K562 (cell line): ENCODE results near the gene ATOH8. TPM values are rescaled to one million over a fixed set of nuclear protein-coding genes. Genes with fewer than 3 reads are reported as not detected.
A peak's percentile ranks its signal among the peaks of the same experiment; 100 is the strongest.

Experiments
- ARID2 ChIP-seq: fragments of 450-650 bp; IDR thresholded peaks from 2 replicates; pipeline ENCODE4 v1.6.1; 2017; ENCODE audit warnings: antibody characterized with exemption, mild to moderate bottlenecking
- CC2D1A ChIP-seq: fragments of 450-650 bp; IDR thresholded peaks from 2 replicates; pipeline ENCODE4 v1.6.1; 2017; ENCODE audit warnings: mild to moderate bottlenecking
- DEAF1 ChIP-seq: fragments of 450-650 bp; formaldehyde crosslinking; IDR thresholded peaks from 2 replicates; pipeline ENCODE4 v1.4.0; 2020; ENCODE audit warnings: mild to moderate bottlenecking, moderate library complexity
- GTF2E2 ChIP-seq: fragments of 200-800 bp; sonication (Bioruptor generic); IDR thresholded peaks from 2 replicates; pipeline ENCODE4 v1.6.1; 2016; ENCODE audit warnings: missing genetic modification characterization, missing compliant biosample characterization
- MAZ ChIP-seq, 2 experiments: fragments of 450-650 bp in 1 of 2; sonication (generic) in 1 of 2; formaldehyde crosslinking; IDR thresholded peaks in 1 of 2; conservative IDR thresholded peaks in 1 of 2; 2 replicates each; pipeline versions ENCODE4 v1.4.0 to v1.5.0; 2020; ENCODE audit warnings: mild to moderate bottlenecking in 1 of 2, missing genetic modification reagents in 1 of 2
- MYC ChIP-seq, 2 experiments: fragments of 250-450 bp in 1 of 2; sonication (Bioruptor Pico) in 1 of 2; IDR thresholded peaks; 2 replicates each; pipeline versions ENCODE4 v1.5.1 to v1.6.1; 2012 to 2021; ENCODE audit warnings: low read depth in 2 of 2, borderline replicate concordance in 1 of 2, improper control_type of control experiment in 1 of 2, low read length in 1 of 2, mild to moderate bottlenecking in 1 of 2, moderate library complexity in 1 of 2
- POLR2G ChIP-seq: fragments of 200-400 bp; formaldehyde crosslinking; IDR thresholded peaks from 2 replicates; pipeline ENCODE4 v1.6.1; 2017; ENCODE audit warnings: low read depth, mild to moderate bottlenecking, antibody characterized with exemption, low read length, moderate library complexity
- POLR2H ChIP-seq: IDR thresholded peaks from 2 replicates; pipeline ENCODE4 v1.6.1; 2016; ENCODE audit warnings: missing genetic modification characterization, low read depth, mild to moderate bottlenecking, control low read depth, missing compliant biosample characterization, moderate library complexity
- RAD21 ChIP-seq, 2 experiments: fragments of 250-450 bp in 1 of 2; fragments of 450-650 bp in 1 of 2; sonication (Bioruptor Pico) in 1 of 2; formaldehyde crosslinking in 1 of 2; IDR thresholded peaks in 1 of 2; conservative IDR thresholded peaks in 1 of 2; 2 replicates each; pipeline versions ENCODE4 v1.4.0 to v1.8.0; 2020 to 2022; ENCODE audit warnings: mild to moderate bottlenecking in 2 of 2, moderate library complexity in 1 of 2
- RBFOX2 ChIP-seq: fragments of 200-400 bp; formaldehyde crosslinking; IDR thresholded peaks from 2 replicates; pipeline ENCODE4 v1.6.1; 2017; ENCODE audit warnings: low read depth, mild to moderate bottlenecking, low read length, moderate library complexity
- SMC3 ChIP-seq: conservative IDR thresholded peaks from 2 replicates; pipeline ENCODE4 v1.6.1; 2011; ENCODE audit warnings: low read depth, low read length, improper control_type of control experiment; ENCODE audit not compliant: insufficient read depth
- TSC22D4 ChIP-seq: fragments of 450-650 bp; IDR thresholded peaks from 2 replicates; pipeline ENCODE4 v1.6.1; 2016; ENCODE audit warnings: missing genetic modification characterization, missing biosample characterization, control low read depth
- ZNF639 ChIP-seq, 2 experiments: fragments of 200-800 bp in 1 of 2; sonication (Bioruptor generic) in 1 of 2; sonication (generic) in 1 of 2; formaldehyde crosslinking in 1 of 2; IDR thresholded peaks in 1 of 2; conservative IDR thresholded peaks in 1 of 2; 2 replicates each; pipeline versions ENCODE4 v1.5.0 to v1.6.1; 2016 to 2020; ENCODE audit warnings: missing compliant biosample characterization in 1 of 2, missing genetic modification characterization in 1 of 2, missing genetic modification reagents in 1 of 2
- ZNF695 ChIP-seq: fragments of 450-650 bp; formaldehyde crosslinking; IDR thresholded peaks from 2 replicates; pipeline ENCODE4 v1.4.0; 2020; ENCODE audit warnings: mild to moderate bottlenecking, moderate library complexity
- ZNF766 ChIP-seq: fragments of 200-800 bp; sonication (Bioruptor generic); conservative IDR thresholded peaks from 2 replicates; pipeline ENCODE4 v1.6.1; 2016; ENCODE audit warnings: missing genetic modification characterization, missing compliant biosample characterization
- polyA plus RNA-seq, 8 experiments: library from polyadenylated mRNA; depleted of rRNA in 4 of 8; stranded (reverse) in 5 of 8; unstranded in 3 of 8; fragments of >200 nt; fragmentation: Nextera tagmentation in 2 of 8; fragmentation: Illumina TruSeq in 1 of 8; extraction: Ambion mirVana in 2 of 8; extraction: Trizol in 1 of 8; gene quantifications; 2 replicates each; pipeline versions ENCODE4 v1.2.1 to v1.2.3, GENCODE V29; 2011 to 2014; ENCODE audit warnings: inconsistent platforms in 1 of 8, missing spikeins in 1 of 8
- total RNA-seq, 7 experiments: library from RNA; depleted of rRNA in 6 of 7; stranded (reverse); fragments of >200 nt in 6 of 7; fragmentation: Illumina TruSeq in 2 of 7; extraction: Trizol in 2 of 7; gene quantifications; 2 replicates each; pipeline versions ENCODE4 v1.2.1 to v1.2.3, GENCODE V29; 2011 to 2021; ENCODE audit warnings: low replicate concordance in 1 of 7
- TF ChIP-seq, protein P1 (sequence below): fragments of 200-400 bp; formaldehyde crosslinking; IDR thresholded peaks from 2 replicates; pipeline ENCODE4 v1.6.1; 2017; ENCODE audit warnings: mild to moderate bottlenecking, low read depth, low read length, moderate library complexity

Gene ATOH8
- total and polyA plus RNA-seq, 9 of the 15 experiments (the other 6 are each of a cell fraction or from before 2014, with no cell fraction given), result not detected

DNA sequence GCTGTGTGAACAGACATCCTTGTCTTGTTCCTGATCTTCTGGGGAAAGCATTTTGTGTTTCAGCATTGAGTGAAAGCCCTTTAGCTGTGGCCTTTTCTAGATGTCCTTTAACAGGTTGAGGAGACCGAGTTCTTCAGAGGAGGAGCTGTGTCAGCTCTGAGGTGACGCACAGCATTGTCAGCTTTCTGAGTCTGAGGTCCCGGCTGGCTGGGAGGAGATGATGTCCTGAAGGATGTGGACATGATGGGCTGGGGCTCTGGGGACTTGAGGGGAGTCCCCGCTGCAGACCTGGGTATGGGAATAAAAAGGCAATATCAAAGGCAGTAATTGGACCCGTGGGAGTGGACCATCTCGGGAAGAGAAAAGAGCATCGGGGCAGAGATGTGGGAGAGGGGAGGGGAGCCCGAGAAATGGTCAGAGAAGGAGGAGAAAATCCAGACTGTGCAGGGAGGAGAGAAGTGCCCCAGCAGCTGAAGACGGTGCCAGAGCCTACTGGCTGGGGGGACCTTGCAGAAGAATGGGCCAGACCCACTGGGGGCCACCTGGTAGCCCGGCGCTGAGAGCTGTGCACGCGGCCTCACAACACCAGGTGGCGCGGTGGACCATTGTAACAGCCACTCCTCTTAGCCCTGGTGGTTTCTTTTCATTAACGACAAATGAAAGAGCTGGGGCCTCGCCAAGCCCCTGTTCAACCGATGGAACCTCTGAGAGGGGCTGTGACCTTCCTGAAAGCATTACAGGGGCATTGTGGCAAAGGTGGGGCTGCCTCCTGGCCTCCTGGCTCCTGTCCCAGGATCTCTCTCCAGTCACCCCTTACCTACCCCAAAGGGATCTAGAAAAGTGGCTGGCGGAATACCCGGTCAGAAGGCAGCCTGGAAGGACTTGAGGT, 73.4 kb downstream of the ATOH8 start (continued):
- TF ChIP-seq POLR2G (0 out of 2 replicates have a peak, but pooled peaks have one; percentile 22), GTF2E2 (tag) (no peak), RAD21 (CRISPR knock-in tag; conservative IDR thresholded peaks at IDR 0.05 in 1 of 2, IDR thresholded peaks at IDR 0.05 in 1 of 2) (peak; percentile 96 to 98), SMC3 (peak; percentile 98), TSC22D4 (tag) (no peak), ZNF695 (CRISPR knock-in tag) (no peak), DEAF1 (CRISPR knock-in tag) (peak; percentile 88), ZNF639 (CRISPR knock-in tag; conservative IDR thresholded peaks at IDR 0.05 in 1 of 2, IDR thresholded peaks at IDR 0.05 in 1 of 2) (no peak), ARID2 (peak; percentile 59; the same call in 1 of the 2 replicates), POLR2H (tag) (no peak), ZNF766 (CRISPR knock-in tag) (peak; percentile 86), RBFOX2 (peak; percentile 20; the same call in 1 of the 2 replicates), MYC (IDR thresholded peaks at IDR 0.05; ENCODE audit: low read depth, low read length) (no peak), MYC (CRISPR knock-in tag; IDR thresholded peaks at IDR 0.05; ENCODE audit: borderline replicate concordance, low read depth) (peak; percentile 12; the same call in 1 of the 2 replicates), MAZ (CRISPR knock-in tag; conservative IDR thresholded peaks at IDR 0.05 in 1 of 2, IDR thresholded peaks at IDR 0.05 in 1 of 2) (peak; percentile 31 to 79; a peak in 2 of 4 replicates), CC2D1A (peak; percentile 83)
- TF ChIP-seq, protein P1, sequence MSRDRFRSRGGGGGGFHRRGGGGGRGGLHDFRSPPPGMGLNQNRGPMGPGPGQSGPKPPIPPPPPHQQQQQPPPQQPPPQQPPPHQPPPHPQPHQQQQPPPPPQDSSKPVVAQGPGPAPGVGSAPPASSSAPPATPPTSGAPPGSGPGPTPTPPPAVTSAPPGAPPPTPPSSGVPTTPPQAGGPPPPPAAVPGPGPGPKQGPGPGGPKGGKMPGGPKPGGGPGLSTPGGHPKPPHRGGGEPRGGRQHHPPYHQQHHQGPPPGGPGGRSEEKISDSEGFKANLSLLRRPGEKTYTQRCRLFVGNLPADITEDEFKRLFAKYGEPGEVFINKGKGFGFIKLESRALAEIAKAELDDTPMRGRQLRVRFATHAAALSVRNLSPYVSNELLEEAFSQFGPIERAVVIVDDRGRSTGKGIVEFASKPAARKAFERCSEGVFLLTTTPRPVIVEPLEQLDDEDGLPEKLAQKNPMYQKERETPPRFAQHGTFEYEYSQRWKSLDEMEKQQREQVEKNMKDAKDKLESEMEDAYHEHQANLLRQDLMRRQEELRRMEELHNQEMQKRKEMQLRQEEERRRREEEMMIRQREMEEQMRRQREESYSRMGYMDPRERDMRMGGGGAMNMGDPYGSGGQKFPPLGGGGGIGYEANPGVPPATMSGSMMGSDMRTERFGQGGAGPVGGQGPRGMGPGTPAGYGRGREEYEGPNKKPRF, result no peak
